PFSK-1 (cell line): Measurements from ENCODE around the gene GMPPA.

Source experiments
- FOXP2 ChIP-seq: optimal IDR thresholded peaks from 2 replicates; pipeline ENCODE3; 2011; ENCODE audit warnings: borderline replicate concordance, control low read depth, inconsistent platforms; ENCODE audit not compliant: insufficient read depth; ENCODE audit errors: extremely low read length, extremely low read depth
- POLR2AphosphoS5 ChIP-seq: IDR thresholded peaks from 2 replicates; pipeline ENCODE4 v1.6.1; 2012; ENCODE audit warnings: low read depth, mild to moderate bottlenecking, control low read depth, low read length, moderate library complexity
- SIN3A ChIP-seq: IDR thresholded peaks from 2 replicates; pipeline ENCODE4 v1.6.1; 2012; ENCODE audit warnings: mild to moderate bottlenecking, low read length, moderate library complexity, borderline replicate concordance; ENCODE audit not compliant: insufficient read depth
- TAF1 ChIP-seq: IDR thresholded peaks from 2 replicates; pipeline ENCODE4 v1.6.1; 2012; ENCODE audit warnings: low read length, control low read depth, borderline replicate concordance; ENCODE audit not compliant: insufficient read depth
- TF ChIP-seq, protein P1 (sequence below), 2 experiments: IDR thresholded peaks; 2 replicates each; pipeline versions ENCODE4 v1.6.1 to v1.8.0; 2011 to 2012; ENCODE audit warnings: low read depth in 2 of 2, low read length in 2 of 2, control low read depth in 1 of 2, inconsistent platforms in 1 of 2, mild to moderate bottlenecking in 1 of 2, moderate library complexity in 1 of 2; ENCODE audit not compliant: insufficient read depth in 1 of 2

Gene GMPPA

GRCh38 chr2:219545943-219546352 lies 47.3 kb downstream of the GMPPA start:
- no peak for TF ChIP-seq TAF1
- TF ChIP-seq FOXP2 = no peak
- no peak for TF ChIP-seq SIN3A
- TF ChIP-seq POLR2AphosphoS5 = no peak
- TF ChIP-seq, protein P1, sequence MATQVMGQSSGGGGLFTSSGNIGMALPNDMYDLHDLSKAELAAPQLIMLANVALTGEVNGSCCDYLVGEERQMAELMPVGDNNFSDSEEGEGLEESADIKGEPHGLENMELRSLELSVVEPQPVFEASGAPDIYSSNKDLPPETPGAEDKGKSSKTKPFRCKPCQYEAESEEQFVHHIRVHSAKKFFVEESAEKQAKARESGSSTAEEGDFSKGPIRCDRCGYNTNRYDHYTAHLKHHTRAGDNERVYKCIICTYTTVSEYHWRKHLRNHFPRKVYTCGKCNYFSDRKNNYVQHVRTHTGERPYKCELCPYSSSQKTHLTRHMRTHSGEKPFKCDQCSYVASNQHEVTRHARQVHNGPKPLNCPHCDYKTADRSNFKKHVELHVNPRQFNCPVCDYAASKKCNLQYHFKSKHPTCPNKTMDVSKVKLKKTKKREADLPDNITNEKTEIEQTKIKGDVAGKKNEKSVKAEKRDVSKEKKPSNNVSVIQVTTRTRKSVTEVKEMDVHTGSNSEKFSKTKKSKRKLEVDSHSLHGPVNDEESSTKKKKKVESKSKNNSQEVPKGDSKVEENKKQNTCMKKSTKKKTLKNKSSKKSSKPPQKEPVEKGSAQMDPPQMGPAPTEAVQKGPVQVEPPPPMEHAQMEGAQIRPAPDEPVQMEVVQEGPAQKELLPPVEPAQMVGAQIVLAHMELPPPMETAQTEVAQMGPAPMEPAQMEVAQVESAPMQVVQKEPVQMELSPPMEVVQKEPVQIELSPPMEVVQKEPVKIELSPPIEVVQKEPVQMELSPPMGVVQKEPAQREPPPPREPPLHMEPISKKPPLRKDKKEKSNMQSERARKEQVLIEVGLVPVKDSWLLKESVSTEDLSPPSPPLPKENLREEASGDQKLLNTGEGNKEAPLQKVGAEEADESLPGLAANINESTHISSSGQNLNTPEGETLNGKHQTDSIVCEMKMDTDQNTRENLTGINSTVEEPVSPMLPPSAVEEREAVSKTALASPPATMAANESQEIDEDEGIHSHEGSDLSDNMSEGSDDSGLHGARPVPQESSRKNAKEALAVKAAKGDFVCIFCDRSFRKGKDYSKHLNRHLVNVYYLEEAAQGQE (IDR thresholded peaks at IDR 0.05; ENCODE audit: insufficient read depth in 1 of 2, low read depth in 2 of 2, low read length in 2 of 2) = no peak

GRCh38 chr2:219547621-219548020 lies 48.9 kb downstream of the GMPPA start:
- TF ChIP-seq POLR2AphosphoS5 (no peak), FOXP2 (no peak), SIN3A (no peak), TAF1 (no peak)
- TF ChIP-seq, protein P1 (IDR thresholded peaks at IDR 0.05; ENCODE audit: insufficient read depth in 1 of 2, low read depth in 2 of 2, low read length in 2 of 2) = no peak

- no peak for TF ChIP-seq SIN3A
- TF ChIP-seq TAF1 = no peak
- no peak for TF ChIP-seq POLR2AphosphoS5
- no peak for TF ChIP-seq FOXP2
- TF ChIP-seq, protein P1 (IDR thresholded peaks at IDR 0.05; ENCODE audit: insufficient read depth in 1 of 2, low read depth in 2 of 2, low read length in 2 of 2) = no peak
Measured at GRCh38 chr2:219548990-219549389, 50.3 kb downstream of the GMPPA start.

DNA sequence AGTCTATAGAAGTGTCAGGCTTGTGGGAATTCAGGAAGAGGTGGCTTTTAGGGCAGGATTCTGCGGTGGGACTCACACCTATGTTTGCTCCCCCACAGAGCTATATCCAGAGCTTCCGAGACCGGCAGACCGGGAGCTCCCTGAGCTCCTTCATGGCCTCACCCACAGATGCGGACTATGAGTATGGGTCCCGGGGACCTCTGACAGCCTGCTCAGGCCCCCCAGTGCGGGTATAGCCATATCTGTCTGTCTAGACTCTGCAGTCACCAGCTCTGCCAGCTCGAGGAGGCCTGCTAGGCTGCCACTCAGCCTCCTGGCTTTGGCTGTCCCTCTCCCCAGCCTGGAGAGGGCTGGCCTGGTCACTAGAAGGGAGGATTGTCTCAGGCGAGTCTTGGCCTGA lies 50.9 kb downstream of the GMPPA start:
- TF ChIP-seq FOXP2 = no peak
- no peak for TF ChIP-seq POLR2AphosphoS5
- no peak for TF ChIP-seq TAF1
- TF ChIP-seq, protein P1 (IDR thresholded peaks at IDR 0.05; ENCODE audit: insufficient read depth in 1 of 2, low read depth in 2 of 2, low read length in 2 of 2) = no peak

DNA sequence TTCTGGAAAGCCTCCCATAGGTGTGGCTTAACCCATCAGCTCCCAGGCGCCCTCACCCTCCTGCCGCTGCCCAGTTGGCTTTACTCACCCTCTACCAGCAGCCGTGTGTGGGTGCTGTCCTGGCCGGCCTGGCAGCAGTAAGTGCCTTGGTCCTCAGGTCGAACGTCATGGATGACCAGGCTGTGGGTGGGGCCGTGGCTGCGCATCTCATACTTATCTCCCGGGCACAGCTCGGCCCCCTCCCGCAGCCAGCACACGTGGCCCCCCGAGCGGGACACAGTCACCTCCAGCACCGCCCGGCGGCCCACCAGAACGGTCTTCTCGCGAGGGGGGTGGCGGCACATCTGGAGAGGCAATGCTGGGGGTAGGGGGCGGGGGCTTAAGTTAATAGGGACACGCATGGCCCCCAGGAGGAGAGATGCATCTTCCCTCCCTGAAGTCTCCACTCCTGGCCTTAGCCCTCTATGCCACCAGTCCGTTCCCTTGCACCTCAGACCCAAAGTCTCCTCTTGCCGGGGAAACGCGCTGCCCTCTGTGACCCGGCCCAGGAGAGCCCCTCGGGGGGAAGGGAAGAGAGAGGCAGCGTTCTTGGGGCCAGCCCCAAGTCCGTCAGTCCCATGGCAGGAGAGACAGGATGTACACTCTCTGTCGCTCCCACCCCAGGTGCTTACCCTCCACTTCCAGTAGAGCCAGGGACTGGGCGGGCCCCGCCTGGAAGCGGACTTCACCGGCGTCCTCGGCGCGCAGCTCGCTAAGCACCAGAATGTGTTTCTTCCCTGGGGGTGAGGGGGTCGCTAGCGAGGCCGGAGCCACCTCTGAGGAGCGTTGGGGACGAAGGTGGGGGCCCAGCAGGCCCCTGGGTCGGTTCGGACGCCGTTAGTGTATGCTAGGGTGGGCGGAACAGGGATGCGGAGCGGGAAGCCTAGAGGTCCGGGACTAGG lies 53.0 kb downstream of the GMPPA start:
- TF ChIP-seq, protein P1 (IDR thresholded peaks at IDR 0.05; ENCODE audit: insufficient read depth in 1 of 2, low read depth in 2 of 2, low read length in 2 of 2) = no peak
- no peak for TF ChIP-seq POLR2AphosphoS5
- TF ChIP-seq FOXP2 = no peak
- no peak for TF ChIP-seq SIN3A
- TF ChIP-seq TAF1 = no peak
